ENCODE results near the gene MEAK7.

GRCh38 chr16:84513123-84513522 lies 8.7 kb upstream of the MEAK7 start:
- TF ChIP-seq POLR2A (IDR thresholded peaks at IDR 0.05) (no peak), CTCF (IDR thresholded peaks at IDR 0.05) (no peak)
